B cell (primary cell): Measurements from ENCODE around the gene XXYLT1. TPM values are rescaled to one million over a fixed set of nuclear protein-coding genes. Genes with fewer than 3 reads are reported as not detected.

Experiments used
- ATAC-seq: fragments of 200-7000 bp; cut with Tn5 transposase; one replicate; pipeline ENCODE4 v1.10.0; 2021; ENCODE audit warnings: low read depth, mild to moderate bottlenecking, moderate number of reproducible peaks, moderate library complexity
- CTCF ChIA-PET: fragments of 350-600 bp; sonication (Branson Sonifier 250); formaldehyde crosslinking; loops from one replicate; lab custom pipeline; 2021; ENCODE audit warnings: antibody characterized with exemption, inconsistent platforms; lab: Charles Lee
- POLR2A ChIA-PET: fragments of 350-600 bp; sonication (Branson Sonifier 250); formaldehyde crosslinking; loops from one replicate; lab custom pipeline; 2021; ENCODE audit warnings: antibody characterized with exemption; lab: Charles Lee
- DNase-seq: peaks from one replicate; pipeline ENCODE4 v3.0.0; 2013
- H2AFZ ChIP-seq: 2 replicates; pipeline ENCODE4 v1.6.1; 2012; ENCODE audit warnings: mild to moderate bottlenecking, low read depth, low read length; ENCODE audit not compliant: insufficient read depth, poor library complexity, severe bottlenecking
- H3K27ac ChIP-seq, 2 donors: 1 replicate in 1 of 2; 2 replicates in 1 of 2; pipeline ENCODE4 v1.5.1; 2012 to 2013; ENCODE audit warnings: low read length in 2 of 2, mild to moderate bottlenecking in 2 of 2, moderate library complexity in 1 of 2
- H3K27me3 ChIP-seq, 4 experiments: fragments of 200-600 bp in 1 of 4; sonication (generic) in 1 of 4; replicated peaks in 1 of 4; 1 replicate in 2 of 4; 2 replicates in 2 of 4; pipeline versions ENCODE4 v1.6.1 to v1.7.0; 2013 to 2016; ENCODE audit warnings: low read length in 3 of 4, mild to moderate bottlenecking in 2 of 4, mixed read lengths in 1 of 4, moderate library complexity in 1 of 4; ENCODE audit not compliant: insufficient read depth in 4 of 4, control insufficient read depth in 3 of 4; ENCODE audit errors: control extremely low read depth in 1 of 4
- H3K36me3 ChIP-seq, 2 experiments: replicated peaks in 1 of 2; 1 replicate in 1 of 2; 2 replicates in 1 of 2; pipeline versions ENCODE4 v1.6.1 to v1.7.1; 2013; ENCODE audit warnings: low read length in 1 of 2; ENCODE audit not compliant: insufficient read depth in 2 of 2, control insufficient read depth in 1 of 2; ENCODE audit errors: control extremely low read depth in 1 of 2, extremely low read depth in 1 of 2
- H3K4me1 ChIP-seq, 2 donors: fragments of 200-600 bp in 1 of 2; sonication (generic) in 1 of 2; 1 replicate in 1 of 2; 2 replicates in 1 of 2; pipeline versions ENCODE4 v1.5.1 to v1.6.1; 2013 to 2017; ENCODE audit warnings: low read length in 2 of 2; ENCODE audit not compliant: control insufficient read depth in 2 of 2, insufficient read depth in 2 of 2
- H3K4me2 ChIP-seq: replicated peaks from 2 replicates; pipeline ENCODE3; 2012; ENCODE audit warnings: mild to moderate bottlenecking, low read depth, low read length; ENCODE audit not compliant: poor library complexity, severe bottlenecking
- H3K4me3 ChIP-seq, 5 experiments: fragments of 200-600 bp in 1 of 5; sonication (generic) in 1 of 5; 1 replicate in 3 of 5; 2 replicates in 2 of 5; pipeline versions ENCODE4 v1.5.1 to v1.7.0; 2011 to 2016; ENCODE audit warnings: low read length in 4 of 5, mild to moderate bottlenecking in 4 of 5, low read depth in 2 of 5, control low read depth in 1 of 5, moderate library complexity in 1 of 5; ENCODE audit not compliant: insufficient read depth in 1 of 5; ENCODE audit errors: control extremely low read depth in 1 of 5, extremely low read depth in 1 of 5
- H3K79me2 ChIP-seq: fragments of 200-600 bp; sonication (generic); one replicate; pipeline ENCODE4 v1.6.0; 2016; ENCODE audit warnings: low read length; ENCODE audit not compliant: control insufficient read depth, insufficient read depth
- H3K9ac ChIP-seq: fragments of 200-600 bp; sonication (generic); 2 replicates; pipeline ENCODE4 v1.6.1; 2017; ENCODE audit warnings: mild to moderate bottlenecking, low read length, moderate library complexity
- H3K9me3 ChIP-seq, 3 donors: one replicate each; pipeline versions ENCODE4 v1.6.1 to v1.7.1; 2013; ENCODE audit warnings: low read length in 2 of 3; ENCODE audit not compliant: control insufficient read depth in 2 of 3, insufficient read depth in 1 of 3; ENCODE audit errors: control extremely low read depth in 1 of 3
- H4K20me1 ChIP-seq: 2 replicates; pipeline ENCODE4 v1.6.0; 2012; ENCODE audit warnings: mild to moderate bottlenecking, low read length; ENCODE audit not compliant: insufficient read depth, control insufficient read depth, poor library complexity, severe bottlenecking
- H3K27ac Mint-ChIP-seq: one replicate; pipeline ENCODE4 v1.8.0; 2021; ENCODE audit warnings: mixed read lengths
- H3K27me3 Mint-ChIP-seq: one replicate; pipeline ENCODE4 v1.8.0; 2021; ENCODE audit warnings: mixed read lengths
- H3K4me1 Mint-ChIP-seq: one replicate; pipeline ENCODE4 v1.8.0; 2021; ENCODE audit warnings: mixed read lengths
- H3K4me3 Mint-ChIP-seq: one replicate; pipeline ENCODE4 v1.8.0; 2021; ENCODE audit warnings: mixed read lengths
- H3K9me3 Mint-ChIP-seq: one replicate; pipeline ENCODE4 v1.8.0; 2022; ENCODE audit warnings: mixed read lengths; ENCODE audit not compliant: insufficient read depth
- CTCF ChIP-seq: fragments of 200-600 bp; IDR thresholded peaks from one replicate; pipeline ENCODE4 v1.8.0; 2022; ENCODE audit warnings: antibody characterized with exemption, mild to moderate bottlenecking
- EZH2 ChIP-seq: IDR thresholded peaks from 2 replicates; pipeline ENCODE4 v1.6.1; 2012; ENCODE audit warnings: borderline replicate concordance, low read depth, mild to moderate bottlenecking, moderate library complexity, low read length; ENCODE audit not compliant: insufficient read depth, poor library complexity, severe bottlenecking
- WGBS: methylation state at CpG from one replicate; pipeline ENCODE4 v1.1.5; 2013; ENCODE audit warnings: missing lambda C conversion rate; ENCODE audit not compliant: insufficient coverage; 5-methylcytosine and 5-hydroxymethylcytosine counted together
- intact Hi-C: fragments of 100-400 bp; cut with micrococcal nuclease; formaldehyde crosslinking; loops from one replicate; pipeline ENCODE4 v1.10.0; 2022
- polyA plus RNA-seq: library from polyadenylated mRNA; depleted of rRNA; stranded (reverse); fragments of >200 nt; gene quantifications from 2 replicates; pipeline ENCODE4 v1.2.3, GENCODE V29; 2012
- total RNA-seq, 2 donors: library from RNA; stranded (reverse); fragments of 120-200 nt in 1 of 2; gene quantifications; 1 replicate in 1 of 2; 2 replicates in 1 of 2; pipeline versions ENCODE4 v1.2.3 to v1.2.4, GENCODE V29; 2013 to 2022

Gene XXYLT1
- total and polyA plus RNA-seq, 2 donors (not counting 1 experiment from before 2014, with no cell fraction given) = 2.6 to 11.2 TPM

- Histone ChIP-seq H3K9ac (no peak overlapping the region), H2AFZ (no peak overlapping the region), H3K27ac (no peak overlapping the region), H3K9me3 (no peaks in the 10 kb centered on the region), H3K79me2 (no peaks in the 10 kb centered on the region), H3K4me1 (peaks cover 14 to 22% of the 10 kb centered on the region in 2 donors), H3K36me3 (peaks cover 0 to 5% of the 10 kb centered on the region in 2 experiments), H3K4me2 (no peak overlapping the region), H3K4me3 (no peak overlapping the region), H3K27me3 (no peaks in the 10 kb centered on the region), H4K20me1 (no peaks in the 10 kb centered on the region)
- TF ChIP-seq EZH2 = no peak
- no peak for TF ChIP-seq CTCF
- Mint-ChIP-seq H3K4me1 (peaks cover 7% of the 10 kb centered on the region), H3K27me3 (no peaks in the 10 kb centered on the region), H3K4me3 (no peak overlapping the region), H3K27ac (no peak overlapping the region), H3K9me3 (no peaks in the 10 kb centered on the region)
- POLR2A ChIA-PET = no interaction called here
- 95% methylated on average over 32 of the region's 33 CpGs for WGBS
- intact Hi-C loops = no loop called here
- no peak for DNase-seq
- no peak for ATAC-seq
- CTCF ChIA-PET = no interaction called here
Measured at GRCh38 chr3:195069501-195070251, 201.3 kb downstream of the XXYLT1 start.
